Neural cell (in vitro differentiated cells): ENCODE measurements around the gene CST9. TPM values are rescaled to one million over a fixed set of nuclear protein-coding genes. Genes with fewer than 3 reads are reported as not detected.

Experiments used
- H2AFZ ChIP-seq: fragments of 200-600, 300-800 bp; sonication (generic), shearing (Covaris generic); 2 replicates; pipeline ENCODE4 v1.6.0; 2014; ENCODE audit warnings: low read depth, mild to moderate bottlenecking, antibody characterized with exemption, low read length, moderate library complexity
- H3F3A ChIP-seq: fragments of 200-600 bp; shearing (Covaris generic); 2 replicates; pipeline ENCODE4 v1.6.1; 2016; ENCODE audit warnings: mild to moderate bottlenecking, moderate library complexity, mixed read lengths, antibody characterized with exemption, low read length; ENCODE audit not compliant: insufficient read depth, poor library complexity, severe bottlenecking
- H3K27ac ChIP-seq: fragments of 200-600, 300-800 bp; sonication (generic), shearing (Covaris generic); 2 replicates; pipeline ENCODE4 v1.5.1; 2014; ENCODE audit warnings: mild to moderate bottlenecking, low read length, moderate library complexity
- H3K27me3 ChIP-seq: fragments of 300-800, 200-600 bp; sonication (generic), shearing (Covaris generic); 2 replicates; pipeline ENCODE4 v1.6.0; 2014; ENCODE audit warnings: mild to moderate bottlenecking, low read depth, low read length, moderate library complexity; ENCODE audit not compliant: insufficient read depth
- H3K36me3 ChIP-seq: fragments of 300-800, 200-600 bp; sonication (generic), shearing (Covaris generic); 2 replicates; pipeline ENCODE4 v1.5.1; 2014; ENCODE audit warnings: mild to moderate bottlenecking, antibody characterized with exemption, low read length, moderate library complexity; ENCODE audit not compliant: insufficient read depth
- H3K4me2 ChIP-seq: fragments of 300-800, 200-600 bp; sonication (generic), shearing (Covaris generic); 2 replicates; pipeline ENCODE4 v1.6.0; 2014; ENCODE audit warnings: mild to moderate bottlenecking, low read length
- H3K4me3 ChIP-seq: fragments of 300-800, 200-600 bp; sonication (generic), shearing (Covaris generic); 2 replicates; pipeline ENCODE4 v1.5.1; 2014; ENCODE audit warnings: mild to moderate bottlenecking, low read length, moderate library complexity
- H3K79me2 ChIP-seq: fragments of 200-600 bp; shearing (Covaris generic); replicated peaks from 2 replicates; pipeline ENCODE4 v1.6.0; 2014; ENCODE audit warnings: mild to moderate bottlenecking, low read length, moderate library complexity; ENCODE audit not compliant: insufficient read depth
- H3K9ac ChIP-seq: fragments of 300-800, 200-600 bp; sonication (generic), shearing (Covaris generic); 2 replicates; pipeline ENCODE4 v1.6.1; 2016; ENCODE audit warnings: mild to moderate bottlenecking, low read length, mixed read lengths
- H3K9me2 ChIP-seq: fragments of 200-600 bp; shearing (Covaris generic); 2 replicates; pipeline ENCODE4 v1.6.1; 2016; ENCODE audit warnings: mild to moderate bottlenecking, low read length, mixed read lengths; ENCODE audit not compliant: insufficient read depth
- H3K9me3 ChIP-seq: fragments of 200-600, 300-800 bp; sonication (generic), shearing (Covaris generic); 2 replicates; pipeline ENCODE4 v1.6.1; 2016; ENCODE audit warnings: mild to moderate bottlenecking, mixed run types, low read length, moderate library complexity, mixed read lengths
- H4K20me1 ChIP-seq: fragments of 200-600 bp; shearing (Covaris generic); 2 replicates; pipeline ENCODE4 v1.6.1; 2016; ENCODE audit warnings: mild to moderate bottlenecking, mixed run types; ENCODE audit not compliant: insufficient read depth
- EP300 ChIP-seq: fragments of 450-650 bp; conservative IDR thresholded peaks from 2 replicates; pipeline ENCODE4 v1.6.1; 2014; ENCODE audit warnings: antibody characterized with exemption, mild to moderate bottlenecking, moderate library complexity; ENCODE audit not compliant: poor library complexity, severe bottlenecking
- EZH2 ChIP-seq: fragments of 200-600, 300-800 bp; shearing (Covaris generic), sonication (generic); IDR thresholded peaks from 2 replicates; pipeline ENCODE4 v1.6.1; 2014; ENCODE audit warnings: antibody characterized with exemption, low read length, borderline replicate concordance, mild to moderate bottlenecking; ENCODE audit not compliant: insufficient read depth, poor library complexity, severe bottlenecking
- MXI1 ChIP-seq: fragments of 450-650 bp; conservative IDR thresholded peaks from 2 replicates; pipeline ENCODE4 v1.6.1; 2014; ENCODE audit warnings: antibody characterized with exemption, mild to moderate bottlenecking; ENCODE audit not compliant: poor library complexity, severe bottlenecking
- POLR2AphosphoS5 ChIP-seq: IDR thresholded peaks from 2 replicates; pipeline ENCODE4 v1.6.1; 2012
- RAD21 ChIP-seq: fragments of 450-650 bp; conservative IDR thresholded peaks from 2 replicates; pipeline ENCODE4 v1.6.1; 2014; ENCODE audit warnings: antibody characterized with exemption, mild to moderate bottlenecking, moderate library complexity
- SMC3 ChIP-seq: fragments of 450-650 bp; conservative IDR thresholded peaks from 2 replicates; pipeline ENCODE4 v1.6.1; 2014; ENCODE audit warnings: antibody characterized with exemption, mild to moderate bottlenecking, moderate library complexity; ENCODE audit not compliant: poor library complexity
- TAF1 ChIP-seq: IDR thresholded peaks from 2 replicates; pipeline ENCODE4 v1.6.1; 2012; ENCODE audit warnings: low read depth
- polyA plus RNA-seq: library from polyadenylated mRNA; depleted of rRNA; stranded (reverse); fragments of >200 nt; gene quantifications from 2 replicates; pipeline ENCODE4 v1.2.3, GENCODE V29; 2014
- TF ChIP-seq, protein P1 (sequence below): fragments of 450-650 bp; IDR thresholded peaks from 2 replicates; pipeline ENCODE4 v1.5.1; 2014; ENCODE audit warnings: antibody characterized with exemption, mild to moderate bottlenecking, moderate library complexity; ENCODE audit not compliant: poor library complexity, severe bottlenecking
- TF ChIP-seq, protein P2 (sequence below): IDR thresholded peaks from 2 replicates; pipeline ENCODE4 v1.6.1; 2012; ENCODE audit warnings: borderline replicate concordance

Gene CST9
- polyA plus RNA-seq, 1 donor from 2014 or later, result not detected

DNA sequence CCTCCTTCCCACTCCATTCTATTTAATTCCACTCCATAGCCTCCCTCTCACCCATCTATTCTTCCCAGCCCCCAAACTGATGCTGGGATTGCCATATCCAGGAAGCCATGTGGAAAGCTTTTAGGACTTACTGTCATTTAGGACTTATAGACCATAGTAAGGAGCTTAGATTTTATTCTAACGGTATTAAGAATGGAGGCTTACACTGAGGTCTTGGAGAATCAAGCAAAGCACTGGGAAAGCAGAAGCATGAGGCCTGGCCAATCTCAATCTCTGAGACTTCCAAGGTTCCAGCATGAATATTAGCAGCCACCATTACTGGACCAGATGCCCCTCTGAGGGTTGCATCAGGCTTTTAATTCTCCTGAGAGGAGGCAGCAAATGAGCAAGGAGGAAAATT is 1.4 kb downstream of the CST9 start:
- H3K27me3 ChIP-seq, result no peaks in the 10 kb centered on the region
- H3K79me2 ChIP-seq, result no peaks in the 10 kb centered on the region
- no peaks in the 10 kb centered on the region for H4K20me1 ChIP-seq
- H3K4me3 ChIP-seq, result no peak overlapping the region
- TF ChIP-seq POLR2AphosphoS5 (no peak), MXI1 (no peak), TAF1 (no peak), RAD21 (no peak), EP300 (no peak), SMC3 (no peak), EZH2 (no peak)
- TF ChIP-seq, protein P1, sequence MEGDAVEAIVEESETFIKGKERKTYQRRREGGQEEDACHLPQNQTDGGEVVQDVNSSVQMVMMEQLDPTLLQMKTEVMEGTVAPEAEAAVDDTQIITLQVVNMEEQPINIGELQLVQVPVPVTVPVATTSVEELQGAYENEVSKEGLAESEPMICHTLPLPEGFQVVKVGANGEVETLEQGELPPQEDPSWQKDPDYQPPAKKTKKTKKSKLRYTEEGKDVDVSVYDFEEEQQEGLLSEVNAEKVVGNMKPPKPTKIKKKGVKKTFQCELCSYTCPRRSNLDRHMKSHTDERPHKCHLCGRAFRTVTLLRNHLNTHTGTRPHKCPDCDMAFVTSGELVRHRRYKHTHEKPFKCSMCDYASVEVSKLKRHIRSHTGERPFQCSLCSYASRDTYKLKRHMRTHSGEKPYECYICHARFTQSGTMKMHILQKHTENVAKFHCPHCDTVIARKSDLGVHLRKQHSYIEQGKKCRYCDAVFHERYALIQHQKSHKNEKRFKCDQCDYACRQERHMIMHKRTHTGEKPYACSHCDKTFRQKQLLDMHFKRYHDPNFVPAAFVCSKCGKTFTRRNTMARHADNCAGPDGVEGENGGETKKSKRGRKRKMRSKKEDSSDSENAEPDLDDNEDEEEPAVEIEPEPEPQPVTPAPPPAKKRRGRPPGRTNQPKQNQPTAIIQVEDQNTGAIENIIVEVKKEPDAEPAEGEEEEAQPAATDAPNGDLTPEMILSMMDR, result no peak
- TF ChIP-seq, protein P2, sequence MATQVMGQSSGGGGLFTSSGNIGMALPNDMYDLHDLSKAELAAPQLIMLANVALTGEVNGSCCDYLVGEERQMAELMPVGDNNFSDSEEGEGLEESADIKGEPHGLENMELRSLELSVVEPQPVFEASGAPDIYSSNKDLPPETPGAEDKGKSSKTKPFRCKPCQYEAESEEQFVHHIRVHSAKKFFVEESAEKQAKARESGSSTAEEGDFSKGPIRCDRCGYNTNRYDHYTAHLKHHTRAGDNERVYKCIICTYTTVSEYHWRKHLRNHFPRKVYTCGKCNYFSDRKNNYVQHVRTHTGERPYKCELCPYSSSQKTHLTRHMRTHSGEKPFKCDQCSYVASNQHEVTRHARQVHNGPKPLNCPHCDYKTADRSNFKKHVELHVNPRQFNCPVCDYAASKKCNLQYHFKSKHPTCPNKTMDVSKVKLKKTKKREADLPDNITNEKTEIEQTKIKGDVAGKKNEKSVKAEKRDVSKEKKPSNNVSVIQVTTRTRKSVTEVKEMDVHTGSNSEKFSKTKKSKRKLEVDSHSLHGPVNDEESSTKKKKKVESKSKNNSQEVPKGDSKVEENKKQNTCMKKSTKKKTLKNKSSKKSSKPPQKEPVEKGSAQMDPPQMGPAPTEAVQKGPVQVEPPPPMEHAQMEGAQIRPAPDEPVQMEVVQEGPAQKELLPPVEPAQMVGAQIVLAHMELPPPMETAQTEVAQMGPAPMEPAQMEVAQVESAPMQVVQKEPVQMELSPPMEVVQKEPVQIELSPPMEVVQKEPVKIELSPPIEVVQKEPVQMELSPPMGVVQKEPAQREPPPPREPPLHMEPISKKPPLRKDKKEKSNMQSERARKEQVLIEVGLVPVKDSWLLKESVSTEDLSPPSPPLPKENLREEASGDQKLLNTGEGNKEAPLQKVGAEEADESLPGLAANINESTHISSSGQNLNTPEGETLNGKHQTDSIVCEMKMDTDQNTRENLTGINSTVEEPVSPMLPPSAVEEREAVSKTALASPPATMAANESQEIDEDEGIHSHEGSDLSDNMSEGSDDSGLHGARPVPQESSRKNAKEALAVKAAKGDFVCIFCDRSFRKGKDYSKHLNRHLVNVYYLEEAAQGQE, result no peak
- H3K9me2 ChIP-seq, result no peaks in the 10 kb centered on the region
- no peaks in the 10 kb centered on the region for H3F3A ChIP-seq
- H3K4me2 ChIP-seq, result no peak overlapping the region
- no peak overlapping the region for H3K9ac ChIP-seq
- H3K9me3 ChIP-seq, result no peaks in the 10 kb centered on the region
- no peak overlapping the region for H2AFZ ChIP-seq
- no peak overlapping the region for H3K27ac ChIP-seq
- no peaks in the 10 kb centered on the region for H3K36me3 ChIP-seq

DNA sequence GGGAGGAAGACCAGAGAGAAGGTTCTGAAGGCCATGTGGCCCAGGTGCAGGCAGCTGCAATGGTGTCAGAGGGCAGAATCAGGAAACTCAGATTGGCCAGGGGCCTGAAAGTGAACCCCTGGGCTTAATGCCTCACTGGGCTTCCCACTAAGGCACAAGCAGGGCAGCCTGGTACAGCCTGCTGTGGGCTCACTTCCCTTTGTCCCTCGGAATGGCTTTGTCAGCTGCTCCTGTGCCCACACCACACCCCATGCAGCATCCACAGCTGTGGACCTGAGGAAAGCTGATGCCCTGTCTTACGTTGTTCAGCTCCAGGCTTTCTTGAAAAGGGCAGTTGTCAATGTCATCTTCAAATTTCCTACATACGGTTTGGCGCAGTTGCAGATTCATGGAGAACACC is 2.4 kb downstream of the CST9 start:
- H4K20me1 ChIP-seq, result no peaks in the 10 kb centered on the region

More for the DNA sequence above, 2.4 kb downstream of the CST9 start:
- no peak overlapping the region for H3K27ac ChIP-seq
- H2AFZ ChIP-seq, result no peak overlapping the region
- no peak overlapping the region for H3K4me3 ChIP-seq
- no peak overlapping the region for H3K4me2 ChIP-seq
- H3K9ac ChIP-seq, result no peak overlapping the region
- no peaks in the 10 kb centered on the region for H3K36me3 ChIP-seq
- H3K79me2 ChIP-seq, result no peaks in the 10 kb centered on the region
- no peaks in the 10 kb centered on the region for H3K9me2 ChIP-seq
- no peaks in the 10 kb centered on the region for H3K9me3 ChIP-seq
- no peaks in the 10 kb centered on the region for H3F3A ChIP-seq
- no peaks in the 10 kb centered on the region for H3K27me3 ChIP-seq
- TF ChIP-seq EP300 (no peak), TAF1 (no peak), MXI1 (no peak), SMC3 (no peak), RAD21 (no peak), EZH2 (no peak), POLR2AphosphoS5 (no peak)
- TF ChIP-seq, protein P2, result no peak
- TF ChIP-seq, protein P1, result no peak
